Measurements from ENCODE around the gene OR2F2. TPM values are rescaled to one million over a fixed set of nuclear protein-coding genes. Genes with fewer than 3 reads are reported as not detected.

OR2F2 gene
- total RNA-seq, 2 experiments from 2014 or later, result not detected

DNA sequence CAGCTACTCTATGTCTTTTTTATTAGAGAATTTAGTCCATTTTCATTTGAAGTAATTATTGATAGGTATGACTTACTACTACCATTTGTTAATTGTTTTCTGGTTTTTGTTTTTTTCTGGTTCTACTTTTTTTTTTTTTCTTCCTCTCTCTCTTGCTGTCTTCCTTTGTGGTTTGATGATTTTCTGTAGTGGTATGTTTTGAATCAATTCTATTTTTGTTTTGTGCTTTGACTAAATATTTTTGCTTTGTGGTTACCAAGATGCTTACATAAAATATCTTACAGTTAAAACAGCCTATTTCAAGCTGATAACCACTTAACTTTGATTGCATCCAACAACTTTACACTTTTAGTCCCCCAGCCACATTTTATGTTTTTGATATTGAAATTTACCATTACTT lies 3.3 kb upstream of the OR2F2 start:
- Mint-ChIP-seq H3K4me1 (peaks cover 26% of the 10 kb centered on the region), H3K27ac (no peak overlapping the region), H3K27me3 (no peaks in the 10 kb centered on the region), H3K4me3 (no peak overlapping the region), H3K9me3 (no peaks in the 10 kb centered on the region), H3K36me3 (ENCODE audit: low read depth) (no peaks in the 10 kb centered on the region)
- ChIA-PET POLR2A (no interaction called here), CTCF (interaction anchor here (2.6 kb wide), 1 partner anchor 196 kb away, joined by 6 read pairs; no protein-coding TSS in a partner anchor)
- no peak for DNase-seq

DNA sequence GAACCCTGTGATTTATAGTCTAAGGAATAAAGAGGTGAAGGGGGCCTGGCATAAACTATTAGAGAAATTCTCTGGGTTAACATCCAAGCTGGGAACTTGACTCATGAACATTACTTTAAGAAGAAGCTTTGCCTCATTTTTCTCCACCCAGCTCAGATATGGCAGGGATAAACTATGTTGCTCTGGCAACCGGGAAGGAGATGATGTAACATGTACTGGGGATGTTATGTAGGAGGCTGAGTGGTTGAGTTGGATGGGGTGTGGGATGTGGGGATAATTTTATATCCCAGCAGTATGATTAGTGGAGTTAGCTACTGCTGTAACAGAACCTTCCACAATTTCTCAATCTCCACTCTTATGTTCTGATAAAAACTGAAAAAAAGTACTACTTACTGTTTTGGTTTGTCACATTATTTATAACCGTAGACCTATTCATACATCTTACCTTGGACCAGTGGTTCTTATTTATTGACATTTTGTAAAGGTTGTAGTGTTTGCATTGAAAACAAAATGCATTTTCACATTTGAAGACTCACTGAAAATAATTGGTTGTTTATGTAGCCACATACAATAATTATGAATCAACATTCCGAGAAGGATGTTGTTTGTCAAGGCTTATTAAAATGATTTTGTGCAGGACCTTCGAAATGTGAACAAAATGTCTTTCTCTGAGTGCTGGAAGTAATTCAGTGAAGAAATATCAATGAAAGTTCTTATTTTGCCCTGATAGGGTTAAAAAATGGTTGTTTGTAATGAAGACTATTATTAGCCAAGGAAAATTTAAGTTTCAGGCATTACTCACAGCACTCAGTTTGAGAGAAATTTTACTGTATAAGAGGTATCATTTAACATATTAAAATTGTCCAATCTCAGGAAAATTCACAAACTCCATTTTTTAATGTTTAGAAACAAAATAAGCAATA lies 1.3 kb downstream of the OR2F2 start:
- H3K27me3 Mint-ChIP-seq, result peaks cover 2% of the 10 kb centered on the region
- CTCF ChIA-PET, result no interaction called here
- POLR2A ChIA-PET, result no interaction called here
- no peaks in the 10 kb centered on the region for H3K9me3 Mint-ChIP-seq
- DNase-seq, result no peak
- H3K36me3 Mint-ChIP-seq (ENCODE audit: low read depth), result no peaks in the 10 kb centered on the region
- no peak overlapping the region for H3K4me3 Mint-ChIP-seq
- peaks cover 14% of the 10 kb centered on the region for H3K4me1 Mint-ChIP-seq
- H3K27ac Mint-ChIP-seq, result no peak overlapping the region

DNA sequence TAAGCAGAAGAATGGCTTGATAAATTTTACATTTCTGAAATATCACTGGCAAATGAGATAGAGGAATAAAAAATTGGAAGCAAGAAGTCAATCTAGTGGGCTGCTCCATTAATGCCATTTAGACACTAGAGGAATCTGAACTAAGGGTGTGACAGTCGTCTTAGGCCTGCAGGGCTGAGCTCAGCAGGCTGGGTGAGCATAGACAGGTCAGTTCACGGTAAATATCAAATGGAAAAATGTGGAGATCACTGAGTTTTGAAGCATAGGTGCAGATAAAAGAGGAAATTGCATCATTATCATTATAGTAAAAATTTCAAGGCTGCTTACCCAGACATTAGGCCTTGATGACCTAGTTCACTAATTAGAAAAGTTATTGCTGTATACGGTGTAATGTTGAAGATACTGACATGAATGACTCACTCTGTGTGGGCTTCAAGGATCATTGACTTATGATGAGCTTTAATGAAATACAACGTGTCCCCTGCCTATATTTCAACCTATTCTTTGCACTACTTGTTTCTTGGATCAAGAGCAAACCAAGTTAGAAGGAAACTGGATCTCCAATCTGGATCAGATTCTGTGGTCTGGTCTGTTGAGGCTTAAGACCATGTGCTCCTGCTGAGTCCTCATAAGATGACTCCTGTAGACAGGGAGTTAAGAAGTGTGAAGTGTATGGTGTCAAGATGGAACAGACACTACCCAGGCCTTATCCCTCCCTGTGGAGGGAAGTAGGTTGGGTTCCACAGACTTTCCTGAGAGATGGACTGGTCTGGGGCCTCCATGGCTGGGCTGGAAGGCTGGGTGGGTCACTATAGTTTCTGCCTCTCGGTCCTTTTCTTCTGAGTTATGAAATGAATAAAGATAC lies 3.6 kb downstream of the OR2F2 start:
- Mint-ChIP-seq H3K27me3 (peaks cover 7% of the 10 kb centered on the region), H3K36me3 (ENCODE audit: low read depth) (no peaks in the 10 kb centered on the region), H3K27ac (no peak overlapping the region), H3K9me3 (no peaks in the 10 kb centered on the region), H3K4me1 (no peaks in the 10 kb centered on the region), H3K4me3 (no peak overlapping the region)
- ChIA-PET CTCF (no interaction called here), POLR2A (no interaction called here)
- no peak for DNase-seq

DNA sequence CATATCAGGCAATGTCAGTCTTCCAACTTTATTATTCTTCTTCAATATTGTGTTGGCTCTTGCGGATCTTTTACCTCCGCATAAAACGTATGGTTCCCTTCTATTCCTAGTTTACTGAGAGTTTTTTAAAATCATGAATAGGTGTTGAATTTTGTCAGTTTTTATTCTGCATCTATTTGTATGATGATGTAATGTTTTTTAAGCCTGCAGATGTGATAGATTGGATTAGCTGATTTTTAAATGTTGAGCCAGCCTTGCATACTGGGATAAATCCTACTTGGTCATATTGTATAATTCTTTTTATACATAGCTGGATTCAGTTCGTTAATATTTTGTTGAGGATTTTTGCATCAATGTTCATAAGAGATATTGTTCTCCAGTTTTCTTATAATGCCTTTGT lies 10.4 kb downstream of the OR2F2 start:
- H3K27ac Mint-ChIP-seq, result no peak overlapping the region
- H3K36me3 Mint-ChIP-seq (ENCODE audit: low read depth), result no peaks in the 10 kb centered on the region
- no peak overlapping the region for H3K4me3 Mint-ChIP-seq
- peaks cover 25% of the 10 kb centered on the region for H3K27me3 Mint-ChIP-seq
- DNase-seq, result no peak
- CTCF ChIA-PET, result no interaction called here
- POLR2A ChIA-PET, result no interaction called here
- no peaks in the 10 kb centered on the region for H3K4me1 Mint-ChIP-seq
- no peaks in the 10 kb centered on the region for H3K9me3 Mint-ChIP-seq

DNA sequence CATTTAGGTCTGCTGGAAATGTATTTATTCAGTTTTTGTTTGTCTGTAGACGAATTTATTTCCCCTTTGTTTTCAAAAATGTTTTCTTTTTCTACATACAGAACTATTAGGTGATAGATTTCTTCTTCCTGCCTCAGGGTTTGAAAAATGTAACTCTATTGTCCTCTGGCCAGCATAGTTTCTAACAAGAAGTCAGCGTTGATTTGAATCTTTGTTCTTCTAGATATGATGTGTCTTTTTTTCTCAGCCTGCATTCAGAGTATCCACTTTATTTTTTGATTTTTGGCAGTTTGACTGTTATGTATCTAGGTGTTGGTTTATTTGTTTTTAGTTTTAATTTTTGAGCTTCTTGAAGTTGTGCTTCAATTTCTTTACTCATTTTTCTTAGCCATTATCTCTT lies 12.1 kb downstream of the OR2F2 start:
- POLR2A ChIA-PET, result no interaction called here
- DNase-seq, result no peak
- H3K9me3 Mint-ChIP-seq, result no peaks in the 10 kb centered on the region

DNA sequence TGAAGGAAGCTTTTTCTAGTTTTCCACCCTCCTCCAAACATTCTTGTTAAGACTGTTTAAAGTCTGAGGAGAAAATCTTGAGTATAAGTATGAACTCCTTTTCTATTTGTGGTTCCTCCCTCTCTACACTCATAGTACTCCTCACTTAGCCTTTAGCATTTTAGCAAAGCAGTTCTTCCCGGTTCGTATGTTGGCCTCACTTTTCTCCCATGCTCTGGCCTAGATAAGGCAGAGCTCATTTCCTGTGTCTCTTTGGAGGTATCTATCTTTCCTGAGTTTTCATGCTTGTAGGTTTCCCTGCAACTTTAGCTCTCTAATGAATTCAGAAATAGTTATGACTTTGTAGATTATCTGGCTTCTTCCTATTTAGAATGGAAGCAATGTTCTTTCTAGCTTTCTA lies 13.7 kb downstream of the OR2F2 start:
- ChIA-PET POLR2A (no interaction called here), CTCF (no interaction called here)
- no peaks in the 10 kb centered on the region for H3K9me3 Mint-ChIP-seq

More for the DNA sequence above, 12.1 kb downstream of the OR2F2 start:
- CTCF ChIA-PET, result no interaction called here
- peaks cover 26% of the 10 kb centered on the region for H3K27me3 Mint-ChIP-seq
- H3K4me3 Mint-ChIP-seq, result no peak overlapping the region
- no peaks in the 10 kb centered on the region for H3K36me3 Mint-ChIP-seq (ENCODE audit: low read depth)
- H3K27ac Mint-ChIP-seq, result no peak overlapping the region
- H3K4me1 Mint-ChIP-seq, result no peaks in the 10 kb centered on the region

DNA sequence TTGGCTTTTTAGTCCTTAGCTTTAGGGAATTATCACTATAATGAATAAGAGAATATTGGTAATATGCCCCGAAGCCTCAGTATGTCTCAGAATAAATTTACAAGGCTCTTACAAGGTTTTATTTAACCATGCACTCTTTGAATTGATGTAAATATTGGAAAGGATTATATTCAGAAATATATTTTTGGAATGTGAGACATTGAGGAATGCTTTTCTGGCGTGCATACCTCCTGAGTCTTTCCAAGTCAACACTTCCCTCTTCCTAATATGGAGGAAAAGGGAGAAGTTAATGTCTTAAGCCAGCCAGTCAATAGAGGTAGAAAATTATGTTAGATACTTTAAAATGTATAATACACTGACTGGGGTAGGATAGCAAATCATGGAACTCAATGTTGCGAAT lies 18.4 kb downstream of the OR2F2 start:
- ChIA-PET CTCF (no interaction called here), POLR2A (no interaction called here)
- H3K4me3 Mint-ChIP-seq, result no peak overlapping the region
- no peaks in the 10 kb centered on the region for H3K4me1 Mint-ChIP-seq
- no peak for DNase-seq
- H3K27ac Mint-ChIP-seq, result no peak overlapping the region
- H3K27me3 Mint-ChIP-seq, result peaks cover 23% of the 10 kb centered on the region
- no peaks in the 10 kb centered on the region for H3K36me3 Mint-ChIP-seq (ENCODE audit: low read depth)
- H3K9me3 Mint-ChIP-seq, result no peaks in the 10 kb centered on the region

More for the DNA sequence above, 13.7 kb downstream of the OR2F2 start:
- DNase-seq, result no peak
- Mint-ChIP-seq H3K4me3 (no peak overlapping the region), H3K4me1 (no peaks in the 10 kb centered on the region), H3K27ac (no peak overlapping the region), H3K36me3 (ENCODE audit: low read depth) (no peaks in the 10 kb centered on the region), H3K27me3 (peaks cover 27% of the 10 kb centered on the region)

DNA sequence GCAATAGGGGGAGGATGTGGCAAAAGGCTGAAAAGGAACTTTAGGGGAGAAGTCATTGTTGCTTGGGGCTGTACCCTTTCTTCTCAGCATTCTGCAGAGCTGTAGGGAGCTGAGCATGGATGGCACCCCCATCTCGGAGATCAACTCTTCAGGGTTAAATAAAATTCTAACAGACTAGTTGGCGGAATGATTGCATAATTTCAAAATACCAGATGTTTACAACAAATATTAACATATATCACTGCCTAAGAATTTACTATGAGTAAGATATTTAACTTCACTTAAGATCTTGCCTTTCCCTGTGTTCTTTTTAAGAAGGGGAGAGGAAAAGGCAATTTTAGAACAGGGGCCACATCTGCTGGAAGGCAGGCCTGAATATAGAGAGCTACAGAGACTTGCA lies 19.1 kb downstream of the OR2F2 start:
- H3K36me3 Mint-ChIP-seq (ENCODE audit: low read depth), result no peaks in the 10 kb centered on the region
- ChIA-PET CTCF (no interaction called here), POLR2A (no interaction called here)
- H3K9me3 Mint-ChIP-seq, result no peaks in the 10 kb centered on the region
- peaks cover 22% of the 10 kb centered on the region for H3K27me3 Mint-ChIP-seq
- no peaks in the 10 kb centered on the region for H3K4me1 Mint-ChIP-seq
- no peak for DNase-seq
- H3K27ac Mint-ChIP-seq, result no peak overlapping the region
- no peak overlapping the region for H3K4me3 Mint-ChIP-seq

DNA sequence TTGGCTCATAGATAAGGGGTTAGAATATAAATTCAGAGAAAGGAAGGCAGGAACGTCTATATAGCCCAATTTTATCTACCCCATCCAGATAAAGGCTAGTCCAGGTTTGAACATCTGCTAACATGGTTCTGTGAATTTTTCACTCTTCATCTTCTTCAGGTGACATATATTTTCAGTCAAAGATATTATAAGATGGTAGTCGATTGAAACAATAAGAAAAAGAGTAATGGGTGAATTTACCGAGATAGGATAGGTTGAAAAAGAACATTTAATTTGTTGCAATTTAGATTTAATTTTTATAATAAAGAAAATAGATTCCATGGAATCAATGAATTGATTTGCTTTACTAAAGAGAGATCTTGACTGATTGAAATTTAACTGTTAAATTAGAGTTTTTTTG lies 19.5 kb downstream of the OR2F2 start, which contains the start of gene OR2F1:
OR2F1 (plus strand) TSS at position 301 of the 400 bp plus-strand sequence. CDS start 5,127 bp downstream, outside the sequence.
- POLR2A ChIA-PET, result no interaction called here
- no peak within 1 kb of the TSS for H3K4me3 Mint-ChIP-seq
- no peak within 1 kb of the TSS for H3K27ac Mint-ChIP-seq

DNA sequence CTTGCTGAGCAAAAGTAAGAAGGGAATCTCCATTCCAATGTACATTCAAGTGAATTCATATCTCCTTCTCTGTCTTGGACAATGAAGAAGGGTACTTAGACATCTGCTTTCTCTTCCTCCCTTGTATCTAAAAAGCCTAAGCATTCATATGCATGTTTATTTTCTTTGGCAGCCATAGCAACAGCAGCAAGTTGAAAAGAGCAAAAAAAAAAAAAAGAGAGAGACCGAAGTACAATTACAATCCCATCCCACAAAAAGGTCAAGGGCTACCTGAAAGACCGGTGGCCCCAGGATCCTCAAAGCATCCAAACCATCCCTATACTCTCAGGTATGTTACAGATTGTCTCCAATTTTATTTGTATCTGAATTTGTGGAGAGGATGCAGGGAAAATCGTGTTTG lies 23.7 kb downstream of the OR2F2 start:
- Mint-ChIP-seq H3K36me3 (ENCODE audit: low read depth) (no peaks in the 10 kb centered on the region), H3K4me1 (no peaks in the 10 kb centered on the region), H3K4me3 (no peak overlapping the region), H3K9me3 (no peaks in the 10 kb centered on the region), H3K27ac (no peak overlapping the region), H3K27me3 (peaks cover 25% of the 10 kb centered on the region)
- no peak for DNase-seq
- ChIA-PET POLR2A (no interaction called here), CTCF (no interaction called here)

More for the DNA sequence above, 19.5 kb downstream of the OR2F2 start, which contains the start of gene OR2F1:
- Mint-ChIP-seq H3K9me3 (no peaks in the 10 kb centered on the region), H3K4me1 (no peaks in the 10 kb centered on the region), H3K27me3 (peaks cover 24% of the 10 kb centered on the region), H3K36me3 (ENCODE audit: low read depth) (no peaks in the 10 kb centered on the region)
- CTCF ChIA-PET, result no interaction called here
- DNase-seq, result no peak

DNA sequence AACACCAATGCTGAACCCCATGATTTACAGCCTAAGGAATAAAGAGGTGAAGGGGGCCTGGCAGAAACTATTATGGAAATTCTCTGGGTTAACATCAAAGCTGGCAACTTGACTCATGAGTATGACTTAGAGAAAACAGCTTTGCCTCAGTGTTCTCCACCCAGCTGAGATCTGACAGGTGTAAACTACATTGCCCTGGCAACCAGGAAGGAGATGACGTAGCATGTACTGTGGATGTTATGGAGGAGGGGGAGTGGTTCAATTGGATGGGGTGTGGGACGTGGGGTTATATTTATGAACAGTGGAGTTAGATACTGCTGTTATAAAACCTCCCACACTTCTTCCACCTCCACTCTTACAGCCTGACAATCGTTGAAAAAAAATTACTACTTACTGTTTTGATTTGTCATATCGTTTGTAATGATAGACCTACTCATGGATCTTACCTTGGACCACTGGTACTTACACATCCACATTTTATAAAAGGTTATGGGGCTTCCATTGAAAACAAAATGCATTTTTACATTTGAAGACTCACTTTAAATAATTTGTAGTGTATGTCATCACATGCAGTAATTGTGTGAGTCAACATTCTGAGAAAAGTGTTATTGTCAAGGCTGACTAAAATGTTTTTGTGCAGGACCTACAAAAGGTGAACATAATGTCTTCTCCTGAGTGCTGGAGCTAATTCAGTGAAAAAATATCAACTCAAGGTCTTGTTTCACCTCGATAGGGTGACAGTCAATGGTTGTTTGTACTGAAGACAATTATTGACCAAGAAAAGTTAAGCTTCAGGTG lies 26.0 kb downstream of the OR2F2 start:
- DNase-seq, result no peak
- H3K4me3 Mint-ChIP-seq, result no peak overlapping the region
- H3K36me3 Mint-ChIP-seq (ENCODE audit: low read depth), result no peaks in the 10 kb centered on the region
- no peaks in the 10 kb centered on the region for H3K9me3 Mint-ChIP-seq
- no peaks in the 10 kb centered on the region for H3K4me1 Mint-ChIP-seq
- ChIA-PET CTCF (no interaction called here), POLR2A (no interaction called here)
- H3K27ac Mint-ChIP-seq, result no peak overlapping the region
- H3K27me3 Mint-ChIP-seq, result peaks cover 26% of the 10 kb centered on the region

DNA sequence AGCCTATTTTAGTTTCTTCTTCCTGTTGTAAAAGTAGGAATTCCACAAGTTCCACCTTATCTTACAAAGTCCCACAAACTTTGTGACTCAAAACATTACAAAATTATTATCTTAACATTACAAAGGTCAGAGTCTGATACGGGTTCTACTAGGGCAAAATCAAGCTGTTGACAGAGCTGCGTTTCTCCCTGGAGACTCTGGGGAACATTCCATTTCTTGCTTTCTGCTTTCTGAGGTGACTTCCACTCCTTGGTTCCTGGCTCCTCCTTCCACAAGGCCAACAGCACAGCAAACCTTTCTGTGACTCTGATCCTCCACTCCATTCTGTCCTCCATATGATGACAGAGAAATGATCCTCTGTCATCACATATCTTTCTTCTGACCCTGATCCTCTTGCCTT lies 30.2 kb downstream of the OR2F2 start:
- Mint-ChIP-seq H3K27me3 (peaks cover 7% of the 10 kb centered on the region), H3K4me3 (no peak overlapping the region), H3K36me3 (ENCODE audit: low read depth) (no peaks in the 10 kb centered on the region), H3K9me3 (no peaks in the 10 kb centered on the region), H3K4me1 (no peaks in the 10 kb centered on the region), H3K27ac (no peak overlapping the region)
- no peak for DNase-seq
- ChIA-PET POLR2A (no interaction called here), CTCF (no interaction called here)

DNA sequence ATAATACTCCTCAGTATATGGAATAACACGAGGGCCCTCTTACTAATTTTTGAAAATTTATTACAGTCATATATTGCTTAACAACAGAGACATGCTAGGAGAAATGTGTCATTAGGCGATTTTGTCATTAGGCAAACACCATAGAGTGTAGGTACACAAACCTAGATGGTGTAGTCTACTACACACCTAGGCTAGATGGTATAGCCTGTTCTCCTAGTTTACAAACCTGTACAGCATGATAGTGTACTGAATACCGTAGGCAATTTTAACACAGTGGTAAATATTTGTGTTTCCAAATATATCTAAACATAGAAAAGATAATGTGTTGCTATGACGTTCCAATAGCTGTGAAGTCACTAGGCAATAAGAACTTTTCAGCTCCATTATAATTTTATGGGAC lies 32.4 kb downstream of the OR2F2 start:
- Mint-ChIP-seq H3K9me3 (no peaks in the 10 kb centered on the region), H3K36me3 (ENCODE audit: low read depth) (no peaks in the 10 kb centered on the region), H3K27ac (no peak overlapping the region), H3K4me1 (no peaks in the 10 kb centered on the region), H3K27me3 (peaks cover 1% of the 10 kb centered on the region), H3K4me3 (no peak overlapping the region)
- POLR2A ChIA-PET, result no interaction called here
- no peak for DNase-seq
- CTCF ChIA-PET, result no interaction called here

All from activated CD4-positive, alpha-beta memory T cell treated with anti-CD3 and anti-CD28 coated beads, Interleukin-2, amount 10 ng/mL, durations not matched to agents 7 days and 5 days (primary cell).